ENCODE measurements around the gene LRRC4B.
A peak's percentile ranks its signal among the peaks of the same experiment; 100 is the strongest.
"Not testable (repeated sequence)": the region's sequence is repeated elsewhere in the genome, so short reads cannot be mapped to it uniquely, and the experiment has no call there.

LRRC4B gene

GRCh38 chr19:50537306-50537685 lies 30.9 kb downstream of the LRRC4B start:
- DNase-seq (ENCODE audit: extremely low spot score): no peak
- no peak for TF ChIP-seq CTCF (IDR thresholded peaks at IDR 0.05; ENCODE audit: control extremely low read depth, extremely low read depth, low read depth, missing control alignments)
- POLR2A ChIA-PET: no interaction called here
- CTCF ChIA-PET: interaction anchor here (1.0 to 13.7 kb wide), 23 partner anchors 9 to 451 kb away, joined by 3 to 154 read pairs (median 6); no protein-coding TSS in a partner anchor

GRCh38 chr19:50536662-50537305 lies 31.5 kb downstream of the LRRC4B start:
- CTCF ChIA-PET: interaction anchor here (0.7 to 13.7 kb wide), 23 partner anchors 9 to 452 kb away, joined by 3 to 154 read pairs (median 6); partner anchors contain the start of gene JOSD2
- TF ChIP-seq CTCF (IDR thresholded peaks at IDR 0.05; ENCODE audit: control extremely low read depth, extremely low read depth, low read depth, missing control alignments): no peak

GRCh38 chr19:50535672-50536187 lies 32.5 kb downstream of the LRRC4B start:
- ChIA-PET POLR2A (no interaction called here), CTCF (interaction anchor here (1.1 to 13.7 kb wide), 5 partner anchors 21 to 386 kb away, joined by 3 to 154 read pairs (median 5); no protein-coding TSS in a partner anchor)
- no peak for DNase-seq (ENCODE audit: extremely low spot score)
- no peak for TF ChIP-seq CTCF (IDR thresholded peaks at IDR 0.05; ENCODE audit: control extremely low read depth, extremely low read depth, low read depth, missing control alignments)

More at GRCh38 chr19:50536662-50537305, 31.5 kb downstream of the LRRC4B start:
- DNase-seq (ENCODE audit: extremely low spot score): no peak
- POLR2A ChIA-PET: no interaction called here

- ChIA-PET CTCF (interaction anchor here (1.3 to 13.7 kb wide), 3 partner anchors 23 to 387 kb away, joined by 3 to 154 read pairs (median 25); no protein-coding TSS in a partner anchor), POLR2A (interaction anchor here (0.6 kb wide), 1 partner anchor 21 kb away, joined by 3 read pairs; no protein-coding TSS in a partner anchor)
- TF ChIP-seq CTCF (IDR thresholded peaks at IDR 0.05; ENCODE audit: control extremely low read depth, extremely low read depth, low read depth, missing control alignments): no peak
- DNase-seq (ENCODE audit: extremely low spot score): peak; percentile 56
Observed at GRCh38 chr19:50534478-50534877, 33.8 kb downstream of the LRRC4B start.

- CTCF ChIA-PET: interaction anchor here (13.7 kb wide), 1 partner anchor 24 kb away, joined by 154 read pairs; no protein-coding TSS in a partner anchor
Observed at GRCh38 chr19:50532952-50533351, 35.3 kb downstream of the LRRC4B start.

GRCh38 chr19:50531171-50531612 lies 37.0 kb downstream of the LRRC4B start:
- POLR2A ChIA-PET: no interaction called here
- no peak for DNase-seq (ENCODE audit: extremely low spot score)
- CTCF ChIA-PET: no interaction called here
- TF ChIP-seq CTCF (IDR thresholded peaks at IDR 0.05; ENCODE audit: control extremely low read depth, extremely low read depth, low read depth, missing control alignments): no peak

More at GRCh38 chr19:50532952-50533351, 35.3 kb downstream of the LRRC4B start:
- no peak for TF ChIP-seq CTCF (IDR thresholded peaks at IDR 0.05; ENCODE audit: control extremely low read depth, extremely low read depth, low read depth, missing control alignments)
- DNase-seq (ENCODE audit: extremely low spot score): no peak
- POLR2A ChIA-PET: no interaction called here

- ChIA-PET POLR2A (interaction anchor here (0.6 kb wide), 1 partner anchor 1652 kb away, joined by 4 read pairs; no protein-coding TSS in a partner anchor), CTCF (interaction anchor here (3.3 to 3.6 kb wide), 2 partner anchors 10 to 28 kb away, joined by 22 to 25 read pairs; no protein-coding TSS in a partner anchor)
- DNase-seq (ENCODE audit: extremely low spot score): not testable (repeated sequence)
Observed at GRCh38 chr19:50528052-50528451, 40.2 kb downstream of the LRRC4B start.

All from GM10248 (cell line).